Thyroid gland (tissue), 4 donors: Measurements from ENCODE around the gene MIEN1. TPM values are rescaled to one million over a fixed set of nuclear protein-coding genes. Genes with fewer than 3 reads are reported as not detected.
"Not testable (repeated sequence)": the region's sequence is repeated elsewhere in the genome, so short reads cannot be mapped to it uniquely, and the experiment has no call there.

ENCODE experiments used
- DNase-seq, 2 donors: peaks; one replicate each; pipeline ENCODE4 v3.0.0-alpha.2; 2019
- H3K27ac ChIP-seq, 3 donors: fragments of 200-600 bp; sonication (generic); 1 replicate in 2 of 3; 2 replicates in 1 of 3; pipeline ENCODE4 v1.5.1; 2016 to 2019; ENCODE audit warnings: mild to moderate bottlenecking in 1 of 3, moderate library complexity in 1 of 3
- H3K27me3 ChIP-seq: fragments of 200-600 bp; sonication (generic); one replicate; pipeline ENCODE4 v1.5.1; 2019
- H3K36me3 ChIP-seq, 2 donors: fragments of 200-600 bp; sonication (generic); one replicate each; pipeline ENCODE4 v1.5.1; 2016 to 2019
- H3K4me1 ChIP-seq, 2 donors: fragments of 200-600 bp; sonication (generic); one replicate each; pipeline ENCODE4 v1.5.1; 2017 to 2019
- H3K4me3 ChIP-seq, 3 donors: fragments of 200-600 bp; sonication (generic); replicated peaks in 1 of 3; 1 replicate in 2 of 3; 2 replicates in 1 of 3; pipeline ENCODE4 v1.5.1; 2016; ENCODE audit warnings: mild to moderate bottlenecking in 1 of 3
- H3K9me3 ChIP-seq: fragments of 200-600 bp; sonication (generic); one replicate; pipeline ENCODE4 v1.5.1; 2017
- CTCF ChIP-seq, 6 experiments: fragments of 200-600 bp in 3 of 6; fragments of 450-650 bp in 3 of 6; sonication (generic) in 3 of 6; IDR thresholded peaks; one replicate each; pipeline ENCODE4 v1.5.1; 2016 to 2019; ENCODE audit warnings: antibody characterized with exemption in 6 of 6, mild to moderate bottlenecking in 2 of 6, inconsistent platforms in 1 of 6, moderate library complexity in 1 of 6
- POLR2A ChIP-seq, 2 donors: fragments of 450-650 bp; IDR thresholded peaks; one replicate each; pipeline ENCODE4 v1.6.1; 2017; ENCODE audit warnings: antibody characterized with exemption in 2 of 2, mild to moderate bottlenecking in 2 of 2, moderate library complexity in 1 of 2
- WGBS, 2 donors: methylation state at CpG; one replicate each; pipeline ENCODE4 v1.1.5; 2017; 5-methylcytosine and 5-hydroxymethylcytosine counted together
- intact Hi-C: fragments of 100-400 bp; cut with DNase I; formaldehyde crosslinking; loops from one replicate; pipeline ENCODE4 v1.15.1; 2023
- total RNA-seq, 4 donors: library from RNA; depleted of rRNA; stranded (reverse); fragments of >200 nt; gene quantifications; one replicate each; pipeline ENCODE4 v1.2.3, GENCODE V29; 2016

Gene MIEN1
- total RNA-seq, 4 donors from 2014 or later: 39.8 to 134 (median 70.3) TPM

GRCh38 chr17:39765175-39765574 is 34.8 kb upstream of the MIEN1 start:
- WGBS, 2 donors: 40 to 81% methylated on average over 3 of the region's 3 CpGs
- no peak overlapping the region for H3K4me3 ChIP-seq
- H3K4me1 ChIP-seq: no peaks in the 10 kb centered on the region
- no peaks in the 10 kb centered on the region for H3K9me3 ChIP-seq
- no peaks in the 10 kb centered on the region for H3K27me3 ChIP-seq
- H3K27ac ChIP-seq: no peak overlapping the region
- H3K36me3 ChIP-seq: no peaks in the 10 kb centered on the region
- no peak for DNase-seq
- no peak for TF ChIP-seq CTCF (IDR thresholded peaks at IDR 0.05)
- TF ChIP-seq POLR2A (IDR thresholded peaks at IDR 0.05): no peak
- intact Hi-C loops: no loop called here

GRCh38 chr17:39764171-39764570 is 33.8 kb upstream of the MIEN1 start:
- H3K4me3 ChIP-seq, H3K9me3 ChIP-seq, H3K4me1 ChIP-seq, DNase-seq, intact Hi-C loops, H3K27me3 ChIP-seq, H3K27ac ChIP-seq, H3K36me3 ChIP-seq: not testable (repeated sequence)
- 76 to 90% methylated on average over 3 of the region's 3 CpGs for WGBS, 2 donors

- Histone ChIP-seq H3K4me3 (no peak overlapping the region), H3K9me3 (no peaks in the 10 kb centered on the region), H3K27ac (no peak overlapping the region), H3K36me3 (no peaks in the 10 kb centered on the region), H3K27me3 (no peaks in the 10 kb centered on the region), H3K4me1 (no peaks in the 10 kb centered on the region)
- no peak for TF ChIP-seq CTCF (IDR thresholded peaks at IDR 0.05)
- TF ChIP-seq POLR2A (IDR thresholded peaks at IDR 0.05): no peak
- DNase-seq: no peak
- intact Hi-C loops: no loop called here
- WGBS, 2 donors: 77 to 81% methylated on average over 5 of the region's 5 CpGs
These were observed 32.9 kb upstream of the MIEN1 start for GRCh38 chr17:39763051-39763820.

GRCh38 chr17:39761861-39762496 is 31.6 kb upstream of the MIEN1 start:
- no peak overlapping the region for H3K27ac ChIP-seq
- H3K4me3 ChIP-seq: no peak overlapping the region
- no peaks in the 10 kb centered on the region for H3K27me3 ChIP-seq
- intact Hi-C loops: no loop called here
- H3K4me1 ChIP-seq: no peaks in the 10 kb centered on the region
- no peak for DNase-seq
- WGBS, 2 donors: 91 to 94% methylated on average over 8 to 10 of the region's 10 CpGs
- H3K9me3 ChIP-seq: no peaks in the 10 kb centered on the region
- no peak for TF ChIP-seq POLR2A (IDR thresholded peaks at IDR 0.05)
- TF ChIP-seq CTCF (IDR thresholded peaks at IDR 0.05): no peak
- H3K36me3 ChIP-seq: no peaks in the 10 kb centered on the region

GRCh38 chr17:39759204-39759603 is 28.9 kb upstream of the MIEN1 start:
- H3K36me3 ChIP-seq: no peaks in the 10 kb centered on the region
- no peak overlapping the region for H3K27ac ChIP-seq
- TF ChIP-seq POLR2A (IDR thresholded peaks at IDR 0.05) (no peak), CTCF (IDR thresholded peaks at IDR 0.05) (no peak)
- H3K9me3 ChIP-seq: no peaks in the 10 kb centered on the region
- H3K4me3 ChIP-seq: no peak overlapping the region
- WGBS, 2 donors: 89 to 96% methylated on average over 5 of the region's 5 CpGs
- H3K4me1 ChIP-seq: peaks cover 0 to 8% of the 10 kb centered on the region in 2 donors
- no peak for DNase-seq
- H3K27me3 ChIP-seq: no peaks in the 10 kb centered on the region
- intact Hi-C loops: no loop called here
